Hepatocyte (in vitro differentiated cells): Measurements from ENCODE around the gene TRIM51. TPM values are rescaled to one million over a fixed set of nuclear protein-coding genes. Genes with fewer than 3 reads are reported as not detected.
"Not testable (repeated sequence)": the region's sequence is repeated elsewhere in the genome, so short reads cannot be mapped to it uniquely, and the experiment has no call there.

Experiments
- DNase-seq: peaks from one replicate; pipeline ENCODE4 v3.0.0-alpha.2; 2016; ENCODE audit warnings: low spot score
- H2AFZ ChIP-seq: fragments of 200-600 bp; sonication (generic); 2 replicates; pipeline ENCODE4 v1.6.0; 2016; ENCODE audit warnings: antibody characterized with exemption, mild to moderate bottlenecking
- H3K27ac ChIP-seq: fragments of 200-600 bp; sonication (generic); 2 replicates; pipeline ENCODE4 v1.5.1; 2016; ENCODE audit warnings: mild to moderate bottlenecking
- H3K27me3 ChIP-seq: fragments of 200-600 bp; sonication (generic); 2 replicates; pipeline ENCODE4 v1.6.1; 2016
- H3K36me3 ChIP-seq: fragments of 200-600 bp; sonication (generic); replicated peaks from 2 replicates; pipeline ENCODE4 v1.5.1; 2016; ENCODE audit warnings: low read depth; ENCODE audit not compliant: insufficient read depth
- H3K4me1 ChIP-seq: fragments of 200-600 bp; sonication (generic); 2 replicates; pipeline ENCODE4 v1.5.1; 2016; ENCODE audit warnings: mild to moderate bottlenecking, moderate library complexity; ENCODE audit not compliant: insufficient read depth
- H3K4me2 ChIP-seq: fragments of 200-600 bp; sonication (generic); 2 replicates; pipeline ENCODE4 v1.6.0; 2016
- H3K4me3 ChIP-seq: fragments of 200-600 bp; sonication (generic); 2 replicates; pipeline ENCODE4 v1.5.1; 2016; ENCODE audit warnings: mild to moderate bottlenecking
- H3K79me2 ChIP-seq: fragments of 200-600 bp; sonication (generic); 2 replicates; pipeline ENCODE4 v1.6.0; 2017; ENCODE audit warnings: mild to moderate bottlenecking
- H3K9me2 ChIP-seq: fragments of 200-600 bp; sonication (generic); replicated peaks from 2 replicates; pipeline ENCODE4 v1.6.0; 2017; ENCODE audit warnings: mild to moderate bottlenecking; ENCODE audit not compliant: insufficient read depth
- H3K9me3 ChIP-seq: fragments of 200-600 bp; sonication (generic); 2 replicates; pipeline ENCODE4 v1.5.1; 2016; ENCODE audit warnings: low read depth, mild to moderate bottlenecking
- H4K20me1 ChIP-seq: fragments of 200-600 bp; sonication (generic); 2 replicates; pipeline ENCODE4 v1.6.0; 2016; ENCODE audit warnings: mild to moderate bottlenecking; ENCODE audit not compliant: insufficient read depth, poor library complexity, severe bottlenecking
- EZH2 ChIP-seq: fragments of 200-600 bp; sonication (generic); IDR thresholded peaks from 2 replicates; pipeline ENCODE4 v1.6.1; 2016; ENCODE audit warnings: antibody characterized with exemption, mild to moderate bottlenecking, borderline replicate concordance
- EZH2phosphoT487 ChIP-seq: fragments of 200-600 bp; sonication (generic); IDR thresholded peaks from one replicate; pipeline ENCODE4 v1.6.1; 2018; ENCODE audit warnings: antibody characterized with exemption, mild to moderate bottlenecking, low read depth, moderate library complexity; ENCODE audit not compliant: unreplicated experiment, severe bottlenecking
- WGBS: methylation state at CpG from one replicate; pipeline ENCODE4 v1.1.6; 2016; ENCODE audit warnings: low lambda C conversion rate; ENCODE audit errors: missing lambda C conversion rate; 5-methylcytosine and 5-hydroxymethylcytosine counted together
- polyA plus RNA-seq: library from polyadenylated mRNA; unstranded; fragments of >200 nt; fragmentation: Nextera tagmentation; extraction: Ambion mirVana; gene quantifications from 2 replicates; pipeline ENCODE4 v1.2.1, GENCODE V29; 2016
- total RNA-seq: library from RNA; depleted of rRNA; stranded (reverse); fragments of >200 nt; gene quantifications from 2 replicates; pipeline ENCODE4 v1.2.3, GENCODE V29; 2014
- TF ChIP-seq, protein P1 (sequence below): fragments of 200-600 bp; sonication (generic); IDR thresholded peaks from 2 replicates; pipeline ENCODE4 v1.5.1; 2016; ENCODE audit warnings: antibody characterized with exemption, mild to moderate bottlenecking; ENCODE audit not compliant: poor library complexity

The TRIM51 gene, protein sequence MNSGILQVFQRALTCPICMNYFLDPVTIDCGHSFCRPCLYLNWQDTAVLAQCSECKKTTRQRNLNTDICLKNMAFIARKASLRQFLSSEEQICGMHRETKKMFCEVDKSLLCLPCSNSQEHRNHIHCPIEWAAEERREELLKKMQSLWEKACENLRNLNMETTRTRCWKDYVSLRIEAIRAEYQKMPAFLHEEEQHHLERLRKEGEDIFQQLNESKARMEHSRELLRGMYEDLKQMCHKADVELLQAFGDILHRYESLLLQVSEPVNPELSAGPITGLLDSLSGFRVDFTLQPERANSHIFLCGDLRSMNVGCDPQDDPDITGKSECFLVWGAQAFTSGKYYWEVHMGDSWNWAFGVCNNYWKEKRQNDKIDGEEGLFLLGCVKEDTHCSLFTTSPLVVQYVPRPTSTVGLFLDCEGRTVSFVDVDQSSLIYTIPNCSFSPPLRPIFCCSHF
- total RNA-seq (not detected in 2 replicates), polyA plus RNA-seq (not detected in 2 replicates)

DNA sequence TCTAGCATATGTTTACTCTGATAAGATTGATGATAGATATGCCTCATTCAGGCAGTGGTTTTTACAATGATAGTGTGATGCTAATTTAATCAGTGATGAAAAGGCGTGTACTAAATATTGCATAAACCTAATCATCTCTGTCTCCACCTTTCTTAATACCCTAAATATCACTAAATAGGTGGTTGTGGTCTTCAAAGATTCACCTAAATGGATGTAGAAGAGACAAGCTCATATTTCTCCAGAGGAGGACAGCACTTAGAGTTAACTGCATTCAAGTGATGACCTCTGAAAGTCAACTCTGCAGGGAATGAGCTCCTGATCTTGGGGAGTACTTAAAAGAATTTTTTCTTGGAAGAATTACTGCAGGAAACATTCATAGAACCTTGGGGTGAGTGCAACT is at the start of gene TRIM51:
TRIM51 (plus strand) TSS at position 301 of the 400 bp plus-strand sequence. CDS start 2,132 bp downstream, outside the sequence.
- not testable (repeated sequence) for H3K27ac ChIP-seq, H2AFZ ChIP-seq, H3K9me2 ChIP-seq, H3K79me2 ChIP-seq, H3K4me2 ChIP-seq, H3K36me3 ChIP-seq, H3K27me3 ChIP-seq, H3K4me3 ChIP-seq, DNase-seq, H4K20me1 ChIP-seq, H3K9me3 ChIP-seq, H3K4me1 ChIP-seq
- WGBS = 71% methylated on average over 1 of the region's 1 CpG

DNA sequence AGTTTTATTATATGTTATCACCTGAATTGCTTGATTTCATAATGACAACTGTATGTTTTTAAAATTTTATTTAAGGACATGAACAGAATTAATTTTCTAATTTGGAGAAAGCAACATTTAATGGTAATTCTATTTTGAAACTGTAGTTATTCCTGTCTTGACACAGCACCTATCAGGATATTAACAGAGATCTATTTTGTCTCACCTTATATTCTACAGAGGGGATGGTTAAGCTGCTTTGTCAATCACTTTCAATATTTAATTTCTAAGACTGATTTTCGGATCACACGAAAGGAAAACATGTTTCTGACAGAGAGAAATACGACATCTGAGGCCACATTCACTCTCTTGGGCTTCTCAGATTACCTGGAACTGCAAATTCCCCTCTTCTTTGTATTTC is 44.6 kb upstream of the TRIM51 start, which contains the start of gene OR5D16:
OR5D16 (plus strand) TSS at position 301 of the 400 bp plus-strand sequence; CDS start at position 301, 0 bp downstream.
- no peak for DNase-seq
- no peak within 1 kb of the TSS for H3K4me2 ChIP-seq
- no peaks in the 10 kb centered on the region for H3K9me2 ChIP-seq
- H2AFZ ChIP-seq = no peak within 1 kb of the TSS
- H3K36me3 ChIP-seq = no peaks in the 10 kb centered on the region
- H3K27me3 ChIP-seq = no peaks in the 10 kb centered on the region
- TF ChIP-seq EZH2phosphoT487 (no peak), EZH2 (no peak)
- TF ChIP-seq, protein P1, sequence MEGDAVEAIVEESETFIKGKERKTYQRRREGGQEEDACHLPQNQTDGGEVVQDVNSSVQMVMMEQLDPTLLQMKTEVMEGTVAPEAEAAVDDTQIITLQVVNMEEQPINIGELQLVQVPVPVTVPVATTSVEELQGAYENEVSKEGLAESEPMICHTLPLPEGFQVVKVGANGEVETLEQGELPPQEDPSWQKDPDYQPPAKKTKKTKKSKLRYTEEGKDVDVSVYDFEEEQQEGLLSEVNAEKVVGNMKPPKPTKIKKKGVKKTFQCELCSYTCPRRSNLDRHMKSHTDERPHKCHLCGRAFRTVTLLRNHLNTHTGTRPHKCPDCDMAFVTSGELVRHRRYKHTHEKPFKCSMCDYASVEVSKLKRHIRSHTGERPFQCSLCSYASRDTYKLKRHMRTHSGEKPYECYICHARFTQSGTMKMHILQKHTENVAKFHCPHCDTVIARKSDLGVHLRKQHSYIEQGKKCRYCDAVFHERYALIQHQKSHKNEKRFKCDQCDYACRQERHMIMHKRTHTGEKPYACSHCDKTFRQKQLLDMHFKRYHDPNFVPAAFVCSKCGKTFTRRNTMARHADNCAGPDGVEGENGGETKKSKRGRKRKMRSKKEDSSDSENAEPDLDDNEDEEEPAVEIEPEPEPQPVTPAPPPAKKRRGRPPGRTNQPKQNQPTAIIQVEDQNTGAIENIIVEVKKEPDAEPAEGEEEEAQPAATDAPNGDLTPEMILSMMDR = no peak
- no peaks in the 10 kb centered on the region for H3K79me2 ChIP-seq
- WGBS = 49% methylated on average over 3 of the region's 3 CpGs
- H3K4me1 ChIP-seq = no peaks in the 10 kb centered on the region
- H3K27ac ChIP-seq = no peak within 1 kb of the TSS
- no peak within 1 kb of the TSS for H3K4me3 ChIP-seq
- no peaks in the 10 kb centered on the region for H3K9me3 ChIP-seq
- no peaks in the 10 kb centered on the region for H4K20me1 ChIP-seq

DNA sequence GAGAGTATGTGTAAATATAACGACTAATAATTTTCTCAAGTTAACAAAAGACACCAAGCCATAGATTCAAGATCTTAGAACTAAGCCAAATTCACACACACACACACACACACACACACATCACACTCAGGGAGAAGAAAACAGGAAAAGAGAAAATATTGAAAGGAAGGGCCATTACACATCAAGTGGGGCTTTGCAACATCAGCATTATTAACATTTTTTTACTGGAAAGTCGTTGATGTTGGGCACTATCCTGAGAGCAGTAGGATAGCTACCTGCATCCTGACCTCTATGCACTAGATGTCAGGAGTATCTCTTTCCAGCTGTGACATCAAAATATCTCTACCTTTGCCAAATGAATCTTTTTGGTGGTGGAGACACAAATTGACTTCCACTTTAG is 35.6 kb upstream of the TRIM51 start:
- no peaks in the 10 kb centered on the region for H4K20me1 ChIP-seq
- H3K4me1 ChIP-seq = no peaks in the 10 kb centered on the region
- no peak overlapping the region for H3K4me2 ChIP-seq
- H2AFZ ChIP-seq = no peak overlapping the region
- H3K4me3 ChIP-seq = no peak overlapping the region
- H3K36me3 ChIP-seq = no peaks in the 10 kb centered on the region
- no peak overlapping the region for H3K27ac ChIP-seq
- no peaks in the 10 kb centered on the region for H3K79me2 ChIP-seq
- H3K27me3 ChIP-seq = no peaks in the 10 kb centered on the region
- H3K9me3 ChIP-seq = peaks cover 11% of the 10 kb centered on the region
- no peak for DNase-seq
- WGBS = 38% methylated on average over 2 of the region's 2 CpGs
- H3K9me2 ChIP-seq = no peaks in the 10 kb centered on the region
- TF ChIP-seq EZH2 (no peak), EZH2phosphoT487 (no peak)
- TF ChIP-seq, protein P1 = no peak

DNA sequence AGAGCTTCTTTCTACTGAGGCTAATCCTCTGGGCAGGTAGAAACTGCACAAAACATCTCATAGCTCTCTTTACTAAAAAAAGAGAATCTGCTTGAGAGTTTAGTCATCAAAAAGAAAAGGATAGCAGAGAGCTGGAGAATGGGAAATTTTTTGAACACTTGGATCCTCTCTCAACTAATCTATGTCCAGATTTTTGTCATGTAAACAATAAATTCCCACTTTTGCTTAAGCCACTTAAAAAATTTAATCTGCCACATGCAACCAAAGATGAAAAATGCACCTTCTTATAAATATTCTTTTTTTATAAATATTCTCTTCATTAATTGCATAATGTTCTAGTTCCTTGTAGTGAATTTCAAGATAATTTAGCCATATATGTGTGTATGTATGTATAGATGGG is 34.1 kb upstream of the TRIM51 start:
- Histone ChIP-seq H3K27ac (no peak overlapping the region), H3K9me2 (no peaks in the 10 kb centered on the region), H4K20me1 (no peaks in the 10 kb centered on the region), H2AFZ (no peak overlapping the region), H3K79me2 (no peaks in the 10 kb centered on the region), H3K4me2 (no peak overlapping the region), H3K36me3 (no peaks in the 10 kb centered on the region), H3K4me1 (no peaks in the 10 kb centered on the region), H3K9me3 (peaks cover 11% of the 10 kb centered on the region), H3K27me3 (no peaks in the 10 kb centered on the region), H3K4me3 (no peak overlapping the region)
- no peak for TF ChIP-seq EZH2phosphoT487
- DNase-seq = no peak
